Psoas muscle (tissue), 8 donors: Measurements from ENCODE around the gene SLC39A13. TPM values are rescaled to one million over a fixed set of nuclear protein-coding genes. Genes with fewer than 3 reads are reported as not detected.
A peak's percentile ranks its signal among the peaks of the same experiment; 100 is the strongest.

Source experiments
- ATAC-seq, 4 donors: fragments of 200-7000 bp; cut with Tn5 transposase; one replicate each; pipeline ENCODE4 v1.9.1; 2020; ENCODE audit warnings: moderate library complexity in 3 of 4, mild to moderate bottlenecking in 2 of 4
- DNase-seq, 2 donors: peaks; one replicate each; pipeline ENCODE4 v3.0.0-alpha.2; 2020
- H3K27ac ChIP-seq: fragments of 200-600 bp; one replicate; pipeline ENCODE4 v1.8.0; 2022
- H3K27me3 ChIP-seq, 3 donors: fragments of 200-600 bp in 1 of 3; one replicate each; pipeline versions ENCODE4 v1.6.1 to v1.8.0; 2013 to 2022; ENCODE audit warnings: low read length in 2 of 3, mild to moderate bottlenecking in 2 of 3, moderate library complexity in 1 of 3; ENCODE audit not compliant: insufficient read depth in 3 of 3
- H3K36me3 ChIP-seq, 2 donors: fragments of 200-600 bp in 1 of 2; one replicate each; pipeline versions ENCODE4 v1.6.1 to v1.8.0; 2013 to 2022; ENCODE audit warnings: low read depth in 1 of 2, mild to moderate bottlenecking in 1 of 2, moderate library complexity in 1 of 2; ENCODE audit not compliant: insufficient read depth in 1 of 2
- H3K4me1 ChIP-seq: fragments of 200-600 bp; one replicate; pipeline ENCODE4 v1.8.0; 2022
- H3K4me3 ChIP-seq: fragments of 200-600 bp; one replicate; pipeline ENCODE4 v1.8.0; 2022; ENCODE audit warnings: mild to moderate bottlenecking
- H3K9me3 ChIP-seq: fragments of 200-600 bp; one replicate; pipeline ENCODE4 v1.8.0; 2022
- CTCF ChIP-seq: fragments of 200-600 bp; IDR thresholded peaks from one replicate; pipeline ENCODE4 v1.8.0; 2022; ENCODE audit warnings: antibody characterized with exemption
- WGBS, 3 donors: extraction: QIAGEN DNeasy Blood & Tissue Kit; methylation state at CpG; one replicate each; pipeline versions ENCODE4 v1.1.6 to v1.1.7; 2013; 5-methylcytosine and 5-hydroxymethylcytosine counted together
- intact Hi-C, 2 donors: fragments of 100-400 bp; cut with DNase I; formaldehyde crosslinking; loops; one replicate each; pipeline versions ENCODE4 v1.11.0 to v1.14.2; 2022
- polyA plus RNA-seq, 3 donors: library from polyadenylated mRNA; stranded (reverse); fragments of 200-250 nt; gene quantifications; one replicate each; pipeline ENCODE4 v1.2.3, GENCODE V29; 2013
- total RNA-seq, 4 donors: library from RNA; stranded (reverse); fragmentation: NEBNext Ultra II Directional in 2 of 4; extraction: Animal tissue kit (Norgen Biotek cat#: 25700) in 2 of 4; gene quantifications; one replicate each; pipeline versions ENCODE4 v1.2.1 to v1.2.4, GENCODE V29; 2021 to 2023
- donor health status: healthy with polysubstance abuse.
- donor health status: DM: no; HTN: no; CAD: no; lungs with moderate emphysema.
- donor health status: Bipolar disorder and iron deficiency.
- donor health status: healthy.
- donor health status: DM: yes; HTN: yes; CAD: no.
- donor health status: DM: no; HTN: no; CAD: no.
- donor health status: DM: no; HTN: no; CAD: no.
- donor health status: DM: yes; HTN: yes; CAD: no.

The SLC39A13 gene
- total and polyA plus RNA-seq, 7 donors: 14.7 to 35.3 (median 26.9) TPM

GRCh38 chr11:47378836-47379170 lies 29.6 kb upstream of the SLC39A13 start:
- H3K4me1 ChIP-seq: no peaks in the 10 kb centered on the region
- ATAC-seq: no peak

GRCh38 chr11:47379317-47379716 lies 29.1 kb upstream of the SLC39A13 start:
- 91 to 95% (median 91%) methylated on average over 2 of the region's 2 CpGs for WGBS, 3 donors
- Histone ChIP-seq H3K36me3 (no peaks in the 10 kb centered on the region), H3K9me3 (no peaks in the 10 kb centered on the region), H3K4me3 (no peak overlapping the region), H3K27ac (no peak overlapping the region), H3K4me1 (no peaks in the 10 kb centered on the region), H3K27me3 (no peaks in the 10 kb centered on the region)
- intact Hi-C loops: no loop called here
- TF ChIP-seq CTCF: no peak
- no peak for DNase-seq
- ATAC-seq: no peak

More at GRCh38 chr11:47378836-47379170, 29.6 kb upstream of the SLC39A13 start:
- no peak for DNase-seq
- Histone ChIP-seq H3K4me3 (no peak overlapping the region), H3K36me3 (no peaks in the 10 kb centered on the region), H3K27me3 (no peaks in the 10 kb centered on the region), H3K27ac (peak overlapping the region; percentile 23), H3K9me3 (no peaks in the 10 kb centered on the region)
- intact Hi-C loops: no loop called here
- TF ChIP-seq CTCF: no peak

GRCh38 chr11:47380078-47380477 lies 28.3 kb upstream of the SLC39A13 start:
- H3K27me3 ChIP-seq: no peaks in the 10 kb centered on the region
- intact Hi-C loops: no loop called here
- ATAC-seq: no peak
- TF ChIP-seq CTCF: no peak
- H3K4me1 ChIP-seq: no peaks in the 10 kb centered on the region
- no peak overlapping the region for H3K27ac ChIP-seq
- H3K9me3 ChIP-seq: no peaks in the 10 kb centered on the region
- no peak overlapping the region for H3K4me3 ChIP-seq
- DNase-seq: no peak
- WGBS, 3 donors: 95 to 97% (median 95%) methylated on average over 2 of the region's 2 CpGs
- no peaks in the 10 kb centered on the region for H3K36me3 ChIP-seq

- ATAC-seq (no peak), DNase-seq (no peak)
- 47 to 58% (median 48%) methylated on average over 4 of the region's 4 CpGs for WGBS, 3 donors
- Histone ChIP-seq H3K27ac (no peak overlapping the region), H3K4me1 (no peaks in the 10 kb centered on the region), H3K4me3 (no peak overlapping the region), H3K27me3 (no peaks in the 10 kb centered on the region), H3K36me3 (no peaks in the 10 kb centered on the region), H3K9me3 (no peaks in the 10 kb centered on the region)
- intact Hi-C loops: loop anchor here in 1 of 2 donors (2.0 kb wide), 1 partner anchor 56 kb away; no protein-coding TSS in a partner anchor
- no peak for TF ChIP-seq CTCF
Measured at GRCh38 chr11:47383071-47383470, 25.3 kb upstream of the SLC39A13 start.

- no peaks in the 10 kb centered on the region for H3K36me3 ChIP-seq
- intact Hi-C loops: no loop called here
- no peaks in the 10 kb centered on the region for H3K27me3 ChIP-seq
- no peak overlapping the region for H3K27ac ChIP-seq
- no peaks in the 10 kb centered on the region for H3K9me3 ChIP-seq
- 92 to 96% (median 92%) methylated on average over 4 of the region's 4 CpGs for WGBS, 3 donors
- ATAC-seq (no peak), DNase-seq (no peak)
- TF ChIP-seq CTCF: no peak
- no peak overlapping the region for H3K4me3 ChIP-seq
- no peaks in the 10 kb centered on the region for H3K4me1 ChIP-seq
Measured at GRCh38 chr11:47384498-47384897, 23.9 kb upstream of the SLC39A13 start.
